Stimulated activated CD8-positive, alpha-beta memory T cell treated with anti-CD3 and anti-CD28 coated beads, Interleukin-4, amount 100 ng/mL, for 48 hours (primary cell): ENCODE data around the gene SLC9A4.

Experiments used
- DNase-seq: peaks from one replicate; pipeline ENCODE4 v3.0.0-alpha.2; 2020

Gene SLC9A4

GRCh38 chr2:102473020-102473419 is at the start of gene SLC9A4:
Gene SLC9A4 (plus strand): TSS chr2:102473226. CDS start chr2:102473760, 534 bp downstream.
- DNase-seq, result peak; percentile 76

- no peak for DNase-seq
Observed at GRCh38 chr2:102423368-102423767, 49.7 kb upstream of the SLC9A4 start.

- DNase-seq, result no peak
Observed at GRCh38 chr2:102424754-102425153, 48.3 kb upstream of the SLC9A4 start.

GRCh38 chr2:102425441-102426132 is 47.4 kb upstream of the SLC9A4 start:
- no peak for DNase-seq

DNA sequence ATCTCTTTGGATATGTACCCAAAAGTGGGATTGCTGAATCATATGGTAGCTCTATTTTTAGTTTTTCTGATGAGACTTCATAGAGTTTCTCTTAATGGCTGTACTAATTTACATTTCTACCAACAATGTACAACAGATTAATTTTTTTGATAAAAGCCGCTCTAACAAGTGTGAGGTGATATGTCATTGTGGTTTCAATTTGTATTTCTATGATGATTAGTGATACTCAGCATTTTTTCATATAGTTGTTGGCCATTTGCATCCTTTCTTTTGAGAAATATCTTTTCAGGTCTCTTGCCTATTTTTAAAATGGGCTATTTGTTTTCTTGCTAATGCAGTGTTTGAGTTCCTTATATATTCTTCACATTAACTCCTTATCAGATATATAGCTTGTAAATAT is 45.8 kb upstream of the SLC9A4 start:
- DNase-seq, result no peak

GRCh38 chr2:102428573-102428972 is 44.5 kb upstream of the SLC9A4 start:
- DNase-seq, result no peak

DNA sequence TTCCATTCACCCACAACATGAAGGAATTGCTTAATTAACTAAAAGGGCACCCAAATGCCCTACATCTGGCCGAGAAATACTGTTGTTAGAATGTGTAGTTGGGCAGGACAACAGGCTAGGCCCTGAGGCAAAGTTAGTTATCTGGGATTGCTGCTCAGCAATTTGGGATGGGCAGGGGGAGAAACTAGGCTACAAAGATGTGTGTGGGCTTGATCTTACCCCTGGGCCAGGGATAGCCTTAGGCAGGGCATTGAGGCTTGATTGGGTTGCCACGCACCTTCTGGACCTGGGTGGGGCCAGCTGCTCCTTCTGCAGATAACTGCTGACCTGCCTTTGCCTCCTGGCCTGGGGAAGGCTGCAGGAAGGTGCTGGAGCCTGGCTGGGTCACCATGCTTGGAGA is 40.6 kb upstream of the SLC9A4 start:
- DNase-seq, result no peak

- DNase-seq, result no peak
Observed at GRCh38 chr2:102433973-102434654, 38.9 kb upstream of the SLC9A4 start.

DNA sequence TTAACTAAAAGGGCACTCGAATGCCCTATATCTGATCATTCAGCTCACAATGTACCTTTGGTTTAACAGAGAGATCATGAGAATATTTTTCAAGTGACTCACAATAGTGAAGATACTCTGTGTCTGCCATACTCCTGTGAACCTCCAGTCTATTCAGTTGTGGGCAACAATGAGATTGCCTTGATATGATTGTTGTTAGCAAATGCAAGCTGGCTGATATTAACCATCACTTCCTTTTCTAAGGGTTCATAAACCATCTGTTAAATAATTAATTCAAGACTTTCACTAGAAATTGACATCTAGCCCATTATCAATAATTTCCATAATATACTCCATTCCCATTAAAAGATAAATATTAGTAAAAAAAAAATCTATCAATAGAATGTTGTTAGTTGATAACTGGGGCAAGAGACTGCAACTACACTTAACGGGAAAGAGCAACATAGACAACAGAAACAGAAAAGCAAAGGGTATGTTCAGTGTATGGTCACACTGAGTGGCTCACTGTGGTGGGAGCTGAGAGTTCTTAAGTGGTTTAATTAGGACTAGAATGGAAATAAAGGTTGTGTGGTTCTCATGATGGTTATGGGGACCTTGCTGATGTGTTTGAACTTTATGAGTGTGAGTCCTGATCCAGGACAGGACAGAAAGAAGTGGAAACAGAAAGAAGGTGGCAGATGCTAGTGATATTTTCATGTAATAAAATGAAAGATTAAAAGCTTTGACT is 38.2 kb upstream of the SLC9A4 start:
- DNase-seq, result no peak

GRCh38 chr2:102435741-102436140 is 37.3 kb upstream of the SLC9A4 start:
- no peak for DNase-seq

GRCh38 chr2:102436323-102436722 is 36.7 kb upstream of the SLC9A4 start:
- DNase-seq, result peak; percentile 52

DNA sequence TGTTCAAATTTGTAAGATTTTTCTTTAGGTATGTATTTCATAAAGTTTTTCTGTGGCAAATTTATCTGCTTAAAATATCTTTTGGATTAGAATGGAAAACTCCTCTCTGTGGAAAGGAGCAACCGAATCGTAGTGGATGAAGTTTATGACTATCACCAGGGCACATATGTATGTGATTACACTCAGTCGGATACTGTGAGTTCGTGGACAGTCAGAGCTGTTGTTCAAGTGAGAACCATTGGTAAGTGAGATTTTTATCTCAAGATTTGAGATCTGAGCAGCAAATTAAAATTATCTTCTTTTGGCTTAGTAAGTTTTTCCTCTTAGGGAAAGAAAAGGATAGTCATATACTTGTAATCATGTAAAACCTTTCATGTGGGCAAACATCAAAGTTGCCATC is 35.9 kb upstream of the SLC9A4 start:
- DNase-seq, result no peak

- DNase-seq, result no peak
Observed at GRCh38 chr2:102438111-102438510, 34.9 kb upstream of the SLC9A4 start.

GRCh38 chr2:102438578-102438977 is 34.4 kb upstream of the SLC9A4 start:
- no peak for DNase-seq

- no peak for DNase-seq
Observed at GRCh38 chr2:102439065-102439695, 33.8 kb upstream of the SLC9A4 start.

- no peak for DNase-seq
Observed at GRCh38 chr2:102442967-102443828, 29.8 kb upstream of the SLC9A4 start.

DNA sequence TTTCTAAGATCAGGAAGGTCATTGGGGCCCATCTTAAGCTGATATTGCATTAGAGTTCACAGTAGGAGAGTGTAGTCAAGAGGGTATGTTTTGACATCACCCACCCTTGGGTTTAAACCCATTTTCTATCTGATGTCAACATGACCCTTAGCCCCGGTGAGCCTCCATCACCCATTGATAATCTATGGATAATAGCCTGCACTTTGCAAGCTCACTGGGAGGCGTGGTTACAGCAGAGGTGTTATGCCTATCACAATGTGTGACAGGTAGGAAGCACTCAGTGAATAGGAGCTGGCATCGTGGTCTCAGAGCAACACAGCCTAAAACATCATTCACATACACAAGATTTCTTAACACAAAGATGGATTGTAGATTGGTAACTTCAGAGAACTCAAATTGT is 28.8 kb upstream of the SLC9A4 start:
- no peak for DNase-seq

DNA sequence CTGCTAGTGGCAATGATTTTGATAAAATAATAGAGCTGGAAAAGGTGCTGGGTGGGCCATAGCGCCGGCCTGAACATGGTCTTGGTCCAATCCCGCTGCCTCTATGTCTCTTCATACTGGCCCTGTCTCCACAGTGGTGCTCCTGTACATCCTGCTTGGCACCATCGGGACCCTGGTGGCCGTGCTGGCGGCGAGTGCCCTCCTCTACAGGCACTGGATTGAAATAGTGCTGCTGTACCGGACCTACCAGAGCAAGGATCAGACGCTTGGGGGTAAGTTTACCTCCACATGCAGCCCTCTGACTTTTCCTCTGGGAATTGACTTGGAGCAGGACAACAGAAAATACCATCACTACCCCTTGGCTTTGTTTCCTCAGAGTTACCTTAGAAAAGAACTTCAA is 26.1 kb upstream of the SLC9A4 start:
- DNase-seq, result no peak

- peak; percentile 80 for DNase-seq
Observed at GRCh38 chr2:102449370-102449974, 23.6 kb upstream of the SLC9A4 start.

DNA sequence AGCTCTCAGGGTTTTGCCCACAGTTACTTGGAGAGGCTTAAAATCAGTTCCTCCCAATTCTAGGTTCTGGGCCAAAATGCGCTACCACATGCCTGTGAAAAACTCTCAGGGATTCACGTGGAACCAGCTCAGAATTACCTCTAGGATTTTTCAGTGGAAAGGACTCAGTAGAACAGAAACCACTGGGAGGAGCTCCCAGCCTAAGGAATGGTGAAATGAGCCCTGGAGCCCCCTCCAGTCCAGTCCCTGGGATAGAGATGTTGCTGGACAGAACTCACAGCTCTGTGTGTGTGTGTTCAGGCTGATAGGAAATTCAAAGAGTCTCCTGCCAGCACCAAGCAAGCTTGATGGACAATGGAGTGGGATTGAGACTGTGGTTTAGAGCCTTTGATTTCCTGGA is 21.1 kb upstream of the SLC9A4 start:
- DNase-seq, result no peak

DNA sequence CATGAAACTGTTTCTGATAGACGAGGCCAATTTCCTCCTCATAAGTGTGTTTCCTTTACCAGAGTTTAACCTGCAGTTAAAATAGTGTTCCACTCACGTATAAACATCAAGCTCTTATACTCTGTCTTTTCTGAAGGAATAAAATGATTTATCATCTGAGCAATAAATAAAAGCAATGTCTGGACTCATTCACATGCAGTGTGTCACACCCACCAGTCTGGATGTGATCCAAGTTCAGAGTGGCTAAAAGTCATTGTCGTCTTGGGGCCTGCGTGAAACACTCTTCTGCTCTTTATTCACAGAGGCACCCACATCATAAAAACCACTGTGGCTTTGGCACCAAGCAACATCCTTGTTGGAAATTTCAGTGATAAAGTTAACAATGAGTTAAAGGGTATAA is 19.5 kb upstream of the SLC9A4 start:
- DNase-seq, result no peak

- no peak for DNase-seq
Observed at GRCh38 chr2:102455061-102455670, 17.9 kb upstream of the SLC9A4 start.
